Measurements from ENCODE around the gene CRACR2A.

DNA sequence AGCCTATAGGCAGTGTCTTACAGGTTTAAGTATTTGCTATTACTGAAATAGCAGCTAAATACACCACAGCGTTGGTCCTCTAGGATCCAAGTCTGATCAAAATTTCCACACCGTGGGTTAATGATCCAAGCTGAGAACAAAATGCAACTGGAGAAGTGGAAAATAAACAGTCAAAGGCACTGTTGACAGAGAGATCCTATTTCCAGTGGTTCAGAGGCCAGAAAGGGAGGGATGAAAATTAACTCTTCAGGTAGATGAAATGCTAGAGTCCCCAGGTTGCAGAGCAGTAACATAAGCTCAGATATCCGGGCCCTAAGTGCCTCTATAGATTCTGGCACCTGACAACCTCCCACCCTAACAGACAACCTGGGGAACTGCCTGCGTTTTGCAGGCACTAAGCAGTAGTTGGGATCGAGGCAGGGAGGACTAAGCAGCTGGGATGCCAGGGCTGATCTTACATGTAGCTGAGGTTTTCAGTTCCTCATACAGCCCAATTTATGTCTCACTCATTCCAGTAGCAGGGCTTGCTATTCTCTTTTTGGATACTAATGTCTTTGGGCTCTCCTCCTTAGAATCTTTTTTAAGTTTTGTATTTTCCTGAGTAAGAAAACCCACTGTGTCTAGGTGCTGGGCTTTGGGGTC is 42.7 kb upstream of the CRACR2A start:
- TF ChIP-seq, protein P1, sequence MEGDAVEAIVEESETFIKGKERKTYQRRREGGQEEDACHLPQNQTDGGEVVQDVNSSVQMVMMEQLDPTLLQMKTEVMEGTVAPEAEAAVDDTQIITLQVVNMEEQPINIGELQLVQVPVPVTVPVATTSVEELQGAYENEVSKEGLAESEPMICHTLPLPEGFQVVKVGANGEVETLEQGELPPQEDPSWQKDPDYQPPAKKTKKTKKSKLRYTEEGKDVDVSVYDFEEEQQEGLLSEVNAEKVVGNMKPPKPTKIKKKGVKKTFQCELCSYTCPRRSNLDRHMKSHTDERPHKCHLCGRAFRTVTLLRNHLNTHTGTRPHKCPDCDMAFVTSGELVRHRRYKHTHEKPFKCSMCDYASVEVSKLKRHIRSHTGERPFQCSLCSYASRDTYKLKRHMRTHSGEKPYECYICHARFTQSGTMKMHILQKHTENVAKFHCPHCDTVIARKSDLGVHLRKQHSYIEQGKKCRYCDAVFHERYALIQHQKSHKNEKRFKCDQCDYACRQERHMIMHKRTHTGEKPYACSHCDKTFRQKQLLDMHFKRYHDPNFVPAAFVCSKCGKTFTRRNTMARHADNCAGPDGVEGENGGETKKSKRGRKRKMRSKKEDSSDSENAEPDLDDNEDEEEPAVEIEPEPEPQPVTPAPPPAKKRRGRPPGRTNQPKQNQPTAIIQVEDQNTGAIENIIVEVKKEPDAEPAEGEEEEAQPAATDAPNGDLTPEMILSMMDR (IDR thresholded peaks at IDR 0.05), result no peak
- TF ChIP-seq POLR2A (IDR thresholded peaks at IDR 0.05), result no peak
